Measurements from ENCODE around the gene ZNF195.
"Not testable (repeated sequence)": the region's sequence is repeated elsewhere in the genome, so short reads cannot be mapped to it uniquely, and the experiment has no call there.

Gene ZNF195

DNA sequence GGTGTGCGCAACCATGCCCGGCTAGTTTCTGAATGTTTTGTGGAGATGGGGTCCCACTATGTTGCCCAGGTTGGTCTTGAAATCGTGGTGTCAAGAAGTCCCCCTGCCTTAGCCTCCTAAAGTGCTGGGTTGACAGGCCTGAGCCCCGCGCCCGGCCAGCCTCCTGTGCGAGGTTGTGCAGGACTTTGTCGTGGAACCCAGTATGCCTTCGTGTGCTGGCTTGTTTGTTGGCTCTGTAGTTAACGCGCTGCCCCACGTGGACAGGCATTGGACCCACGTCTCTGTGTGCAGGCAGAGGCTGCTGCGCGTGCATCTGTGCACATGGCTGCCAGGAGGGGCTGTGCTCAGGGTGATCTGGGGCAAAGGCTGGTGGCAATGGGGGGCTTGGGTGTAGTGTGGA, 33.9 kb upstream of the ZNF195 start:
- TF ChIP-seq, protein P1, sequence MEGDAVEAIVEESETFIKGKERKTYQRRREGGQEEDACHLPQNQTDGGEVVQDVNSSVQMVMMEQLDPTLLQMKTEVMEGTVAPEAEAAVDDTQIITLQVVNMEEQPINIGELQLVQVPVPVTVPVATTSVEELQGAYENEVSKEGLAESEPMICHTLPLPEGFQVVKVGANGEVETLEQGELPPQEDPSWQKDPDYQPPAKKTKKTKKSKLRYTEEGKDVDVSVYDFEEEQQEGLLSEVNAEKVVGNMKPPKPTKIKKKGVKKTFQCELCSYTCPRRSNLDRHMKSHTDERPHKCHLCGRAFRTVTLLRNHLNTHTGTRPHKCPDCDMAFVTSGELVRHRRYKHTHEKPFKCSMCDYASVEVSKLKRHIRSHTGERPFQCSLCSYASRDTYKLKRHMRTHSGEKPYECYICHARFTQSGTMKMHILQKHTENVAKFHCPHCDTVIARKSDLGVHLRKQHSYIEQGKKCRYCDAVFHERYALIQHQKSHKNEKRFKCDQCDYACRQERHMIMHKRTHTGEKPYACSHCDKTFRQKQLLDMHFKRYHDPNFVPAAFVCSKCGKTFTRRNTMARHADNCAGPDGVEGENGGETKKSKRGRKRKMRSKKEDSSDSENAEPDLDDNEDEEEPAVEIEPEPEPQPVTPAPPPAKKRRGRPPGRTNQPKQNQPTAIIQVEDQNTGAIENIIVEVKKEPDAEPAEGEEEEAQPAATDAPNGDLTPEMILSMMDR (IDR thresholded peaks at IDR 0.05; ENCODE audit: control insufficient read depth, extremely low read depth, insufficient read depth): no peak
- no peak for DNase-seq (ENCODE audit: low read depth)
- H3K4me3 ChIP-seq (ENCODE audit: low read depth, low read length): no peak overlapping the region

DNA sequence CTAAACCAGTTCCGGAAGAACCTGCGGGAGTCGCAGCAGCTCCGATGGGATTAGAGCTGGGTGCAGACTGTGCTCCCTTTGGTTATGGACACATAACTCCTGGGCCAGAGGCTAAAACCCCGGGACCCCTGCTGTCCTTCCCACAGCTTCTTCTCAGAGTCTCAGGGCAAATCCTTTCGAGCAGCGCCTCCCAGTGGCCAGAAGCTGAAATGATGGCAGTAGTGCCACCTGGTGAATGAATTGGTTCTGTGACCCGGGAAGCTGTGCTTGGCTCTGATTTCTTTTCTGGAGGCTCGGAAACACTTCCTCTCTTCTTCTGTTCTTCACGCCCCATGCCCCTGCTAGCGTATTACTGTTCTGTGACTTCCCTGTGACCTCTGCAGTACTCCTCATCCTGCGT, 29.8 kb upstream of the ZNF195 start:
- DNase-seq (ENCODE audit: low read depth): peak; percentile 44

DNA sequence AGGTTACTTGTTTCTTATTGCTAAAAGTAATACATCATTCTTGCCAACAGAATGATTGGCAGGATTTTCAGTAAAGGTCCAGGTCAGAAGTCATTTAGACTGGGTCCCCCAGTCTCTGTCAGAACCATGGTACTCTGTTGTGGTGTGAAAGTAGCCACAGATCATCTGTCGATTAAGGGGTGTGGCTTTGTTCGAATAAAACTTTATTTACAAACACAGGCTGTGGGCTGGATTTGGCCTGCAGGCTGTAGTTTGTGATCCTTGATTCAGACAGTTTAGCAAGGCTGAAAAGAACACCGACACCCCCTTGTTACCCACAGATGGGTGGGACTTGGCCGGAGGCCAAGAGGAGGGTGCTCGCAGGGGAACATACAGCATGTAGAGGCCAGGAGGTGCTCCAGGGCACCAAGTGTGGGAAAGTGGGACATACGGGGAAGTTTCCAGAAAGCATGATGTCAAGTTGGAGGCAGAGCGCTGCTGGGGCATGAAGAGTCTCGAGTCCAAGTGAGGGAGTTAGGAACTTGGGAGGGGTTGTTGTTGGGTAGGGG, 29.2 kb upstream of the ZNF195 start:
- H3K4me3 ChIP-seq (ENCODE audit: low read depth, low read length); DNase-seq (ENCODE audit: low read depth): not testable (repeated sequence)

More for the DNA sequence above, 29.8 kb upstream of the ZNF195 start:
- TF ChIP-seq, protein P1 (IDR thresholded peaks at IDR 0.05; ENCODE audit: control insufficient read depth, extremely low read depth, insufficient read depth): peak; percentile 95
- H3K4me3 ChIP-seq (ENCODE audit: low read depth, low read length): not testable (repeated sequence)

DNA sequence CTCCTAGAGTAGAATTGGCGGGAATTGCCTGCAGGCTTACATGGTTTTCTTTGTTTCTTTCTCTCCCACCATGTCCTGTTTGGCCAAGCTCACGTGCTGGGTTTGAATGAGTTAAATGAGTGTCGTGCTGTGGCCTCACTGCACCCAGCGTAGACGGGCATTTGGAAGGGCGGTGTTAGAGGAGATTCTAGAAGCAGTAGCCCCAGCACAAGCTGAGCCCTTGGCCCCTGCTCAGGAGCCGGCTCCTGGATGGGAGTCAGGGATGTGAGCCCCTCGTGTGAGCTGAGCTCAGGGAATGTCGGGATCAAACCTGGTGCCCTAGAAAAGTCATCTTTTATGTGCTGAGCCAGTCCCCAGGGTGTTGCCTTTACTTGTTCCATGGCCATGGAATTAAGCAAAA, 28.0 kb upstream of the ZNF195 start:
- not testable (repeated sequence) for H3K4me3 ChIP-seq (ENCODE audit: low read depth, low read length); DNase-seq (ENCODE audit: low read depth)

DNA sequence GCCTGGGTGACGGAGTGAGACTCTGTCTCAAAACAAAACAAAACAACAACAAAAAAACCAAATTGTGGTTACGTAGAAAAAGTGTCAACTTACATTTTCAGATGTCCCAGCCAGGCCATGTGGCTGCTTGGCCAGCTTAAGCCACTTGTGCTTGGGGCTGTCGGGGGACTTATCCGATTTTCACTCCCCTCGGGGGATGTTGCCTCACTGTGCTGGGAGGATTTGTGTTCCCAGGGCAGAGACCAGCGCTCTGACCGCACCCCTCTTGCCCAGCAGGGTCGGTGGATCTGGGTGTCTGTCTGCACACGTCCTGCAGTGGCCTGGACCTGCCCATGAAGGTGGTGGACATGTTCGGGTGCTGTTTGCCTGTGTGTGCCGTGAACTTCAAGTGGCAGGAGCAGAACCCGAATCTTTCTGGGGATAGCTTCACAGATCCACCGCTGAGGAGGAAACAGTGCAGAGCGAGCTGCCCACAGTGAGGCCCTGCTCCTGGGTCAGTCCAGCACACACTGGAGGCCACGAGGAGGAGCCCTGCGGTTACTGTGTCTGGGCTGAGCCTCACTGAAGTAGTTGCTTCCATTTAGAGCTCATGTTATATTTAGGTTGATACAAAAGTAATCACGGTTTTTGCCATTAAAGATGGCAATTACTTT, 27.4 kb upstream of the ZNF195 start:
- H3K4me3 ChIP-seq (ENCODE audit: low read depth, low read length); DNase-seq (ENCODE audit: low read depth): not testable (repeated sequence)

DNA sequence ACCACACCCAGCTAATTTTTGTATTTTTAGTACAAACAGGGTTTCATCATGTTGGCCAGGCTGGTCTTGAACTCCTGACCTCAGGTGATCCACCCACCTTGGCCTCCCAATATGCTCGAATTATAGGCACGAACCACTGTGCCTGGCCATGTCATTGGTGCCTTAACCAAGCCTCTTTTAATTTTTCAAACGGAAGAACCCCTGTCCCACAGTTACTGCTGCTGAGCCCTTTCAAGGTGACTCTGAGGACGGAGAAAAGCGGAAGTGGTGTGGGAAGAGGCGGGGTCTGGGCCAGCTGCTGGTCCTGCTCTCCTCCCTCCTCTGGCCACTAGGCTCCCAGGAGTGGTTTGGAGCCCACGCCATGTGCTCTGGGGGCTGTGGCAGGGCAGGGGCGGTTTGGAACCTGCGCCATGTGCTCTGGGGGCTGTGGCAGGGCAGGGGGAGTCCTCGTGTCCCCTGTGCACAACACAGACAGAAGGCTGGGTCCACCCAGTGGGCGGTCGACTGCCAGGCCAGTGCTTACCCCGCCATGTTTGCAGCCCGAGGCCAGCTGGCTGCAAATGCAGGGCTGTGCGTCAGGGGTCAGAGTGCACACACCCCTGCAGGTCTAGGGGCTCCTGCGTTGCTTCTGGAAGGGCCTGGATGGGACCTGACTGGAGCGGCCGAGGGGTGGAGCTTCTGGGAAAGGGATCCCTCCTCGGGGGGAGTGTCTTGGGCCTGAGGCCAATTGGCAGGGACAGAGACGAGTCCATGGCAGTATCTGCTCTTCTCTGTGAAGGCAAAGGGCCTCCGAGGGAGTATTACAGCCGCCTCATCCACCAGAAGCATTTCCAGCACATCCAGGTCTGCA, 25.4 kb upstream of the ZNF195 start:
- not testable (repeated sequence) for DNase-seq (ENCODE audit: low read depth)

DNA sequence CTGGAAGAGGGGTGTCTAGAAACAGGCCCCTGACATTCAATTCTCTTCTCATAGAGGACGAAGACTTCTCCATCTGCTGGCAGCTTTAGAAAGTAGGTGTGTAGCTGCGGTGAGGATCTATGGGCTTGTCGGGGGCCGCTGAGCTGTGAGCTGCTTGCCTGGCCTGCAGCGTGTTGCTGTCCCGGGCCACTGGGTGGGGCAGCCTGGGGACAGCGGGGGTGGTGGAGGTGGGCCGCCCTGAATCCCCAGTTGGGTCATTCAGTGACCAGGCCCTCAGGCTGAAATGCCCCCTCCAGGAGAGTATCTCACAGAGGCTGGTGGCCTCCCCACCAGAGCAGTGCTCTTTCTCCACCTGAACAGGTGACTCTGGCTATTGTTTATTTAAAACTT, 23.9 kb upstream of the ZNF195 start:
- DNase-seq (ENCODE audit: low read depth); H3K4me3 ChIP-seq (ENCODE audit: low read depth, low read length): not testable (repeated sequence)

More for the DNA sequence above, 25.4 kb upstream of the ZNF195 start:
- H3K4me3 ChIP-seq (ENCODE audit: low read depth, low read length): not testable (repeated sequence)

DNA sequence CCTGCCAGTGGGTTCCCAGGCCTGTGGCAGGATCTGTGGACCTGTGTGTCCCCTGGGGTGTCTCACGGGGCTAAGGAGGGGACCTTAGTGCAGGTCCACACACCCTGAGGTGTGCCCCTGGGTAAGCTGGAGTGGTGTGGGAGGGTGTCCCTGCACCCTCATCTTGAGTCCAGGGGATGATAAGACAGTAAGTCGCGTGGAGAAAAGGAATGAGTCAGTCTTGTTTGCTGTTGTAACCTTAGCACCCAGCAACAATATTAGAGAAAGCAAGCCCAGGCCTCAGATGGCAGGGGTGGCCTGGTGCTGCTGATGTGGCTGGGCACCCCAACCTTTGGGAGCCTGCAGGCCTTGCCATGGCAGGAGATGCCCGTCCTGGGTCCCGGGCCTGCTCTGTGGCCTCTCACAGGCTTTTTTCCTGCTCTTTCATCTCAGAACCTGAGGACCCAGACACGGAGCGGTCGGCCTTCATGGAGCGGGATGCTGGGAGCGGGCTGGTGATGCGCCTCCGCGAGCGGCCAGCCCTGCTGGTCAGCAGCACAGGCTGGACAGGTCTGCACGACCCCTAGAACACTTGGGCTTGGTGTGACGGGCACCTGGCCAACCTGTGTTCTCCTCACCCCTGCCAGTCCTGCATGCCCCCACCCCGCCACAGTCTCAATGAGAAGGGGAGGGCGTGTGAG, 23.4 kb upstream of the ZNF195 start:
- DNase-seq (ENCODE audit: low read depth); H3K4me3 ChIP-seq (ENCODE audit: low read depth, low read length): not testable (repeated sequence)

DNA sequence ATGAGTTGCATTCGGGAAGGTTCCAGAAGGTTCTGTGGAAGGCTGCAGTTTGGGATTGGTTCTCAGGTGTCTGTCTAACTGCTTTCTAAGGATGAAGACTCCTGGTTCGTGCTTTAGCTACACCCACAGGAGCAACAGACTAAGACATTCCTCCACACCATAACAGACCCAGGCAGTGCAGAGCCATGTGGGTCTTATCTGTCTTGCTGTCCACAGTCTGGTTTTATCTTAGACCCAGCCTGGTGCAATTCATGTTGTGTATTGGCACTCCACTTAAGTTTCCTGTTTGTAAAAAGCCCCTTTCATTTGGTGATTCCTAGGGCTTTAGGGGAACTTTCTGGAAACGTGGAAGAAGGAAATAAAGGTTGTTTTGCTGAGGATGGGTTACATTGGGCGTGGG, 22.1 kb upstream of the ZNF195 start:
- not testable (repeated sequence) for DNase-seq (ENCODE audit: low read depth); H3K4me3 ChIP-seq (ENCODE audit: low read depth, low read length)

DNA sequence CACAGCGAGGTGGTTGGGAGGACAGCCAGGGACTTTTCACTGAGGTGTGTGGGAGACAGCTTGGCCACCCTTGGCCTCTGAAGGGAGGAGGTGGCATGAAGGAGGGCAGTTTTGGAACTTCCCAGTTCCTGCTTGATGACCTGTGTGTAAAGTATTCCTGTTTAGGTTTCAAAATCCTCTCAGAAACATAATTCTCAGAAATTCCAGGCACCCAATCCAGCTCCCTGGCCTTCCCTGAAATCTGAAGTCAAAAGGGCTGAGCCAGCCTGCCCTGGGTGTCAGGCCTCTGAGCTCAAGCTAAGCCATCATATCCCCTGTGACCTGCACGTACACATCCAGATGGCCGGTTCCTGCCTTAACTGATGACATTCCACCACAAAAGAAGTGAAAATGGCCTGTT, 19.6 kb upstream of the ZNF195 start:
- DNase-seq (ENCODE audit: low read depth): not testable (repeated sequence)

DNA sequence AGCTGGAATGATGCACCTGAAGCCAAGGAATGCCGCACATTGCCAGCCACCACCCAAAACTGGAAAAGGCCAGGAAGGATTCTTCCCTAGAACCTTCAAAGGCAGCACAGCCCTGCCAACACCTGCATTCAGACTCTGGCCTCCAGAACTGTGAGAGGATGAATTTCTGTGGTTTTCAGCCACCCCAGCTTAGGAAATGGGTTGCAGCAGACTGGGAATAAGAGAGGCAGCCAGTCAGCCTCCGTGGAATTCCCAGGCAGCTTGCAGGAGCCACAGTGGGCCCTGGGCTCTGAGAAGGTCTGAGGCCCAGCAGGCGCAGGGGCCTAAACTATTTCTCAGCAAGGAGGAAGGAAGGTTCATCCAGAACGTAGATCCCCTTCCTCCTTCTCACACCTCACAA, 19.2 kb upstream of the ZNF195 start:
- not testable (repeated sequence) for H3K4me3 ChIP-seq (ENCODE audit: low read depth, low read length); DNase-seq (ENCODE audit: low read depth)

More for the DNA sequence above, 19.6 kb upstream of the ZNF195 start:
- not testable (repeated sequence) for H3K4me3 ChIP-seq (ENCODE audit: low read depth, low read length)

DNA sequence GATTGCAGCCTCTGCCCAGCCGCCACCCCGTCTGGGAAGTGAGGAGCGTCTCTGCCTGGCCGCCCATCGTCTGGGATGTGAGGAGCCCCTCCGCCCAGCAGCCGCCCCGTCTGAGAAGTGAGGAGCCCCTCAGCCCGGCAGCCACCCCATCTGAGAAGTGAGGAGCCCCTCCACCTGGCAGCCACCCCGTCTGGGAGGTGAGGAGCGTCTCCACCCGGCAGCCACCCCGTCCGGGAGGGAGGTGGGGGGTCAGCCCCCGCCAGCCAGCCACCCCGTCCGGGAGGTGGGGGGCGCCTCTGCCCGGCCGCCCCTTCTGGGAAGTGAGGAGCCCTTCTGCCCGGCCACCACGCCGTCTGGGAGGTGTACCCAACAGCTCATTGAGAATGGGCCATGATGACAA, 18.3 kb upstream of the ZNF195 start:
- not testable (repeated sequence) for H3K4me3 ChIP-seq (ENCODE audit: low read depth, low read length); DNase-seq (ENCODE audit: low read depth)

DNA sequence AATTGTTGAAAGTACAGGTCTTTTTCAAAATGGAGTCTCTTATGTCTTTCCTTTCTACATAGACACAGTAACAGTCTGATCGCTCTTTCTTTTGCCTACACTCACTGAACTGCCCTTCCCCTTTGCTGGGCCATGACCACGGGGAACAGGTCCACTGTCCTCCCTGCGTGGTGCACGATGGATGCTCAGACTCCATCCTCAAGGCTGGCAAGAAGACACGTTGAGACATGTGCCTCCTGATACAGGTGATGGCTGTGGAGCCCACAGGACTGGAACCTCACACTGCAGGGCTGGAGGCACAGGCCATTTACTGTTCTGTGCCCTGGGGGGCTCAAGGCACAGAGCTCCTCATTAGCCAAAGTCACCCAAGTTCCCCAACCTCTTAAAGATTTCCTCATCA, 16.5 kb upstream of the ZNF195 start:
- not testable (repeated sequence) for DNase-seq (ENCODE audit: low read depth); H3K4me3 ChIP-seq (ENCODE audit: low read depth, low read length)

DNA sequence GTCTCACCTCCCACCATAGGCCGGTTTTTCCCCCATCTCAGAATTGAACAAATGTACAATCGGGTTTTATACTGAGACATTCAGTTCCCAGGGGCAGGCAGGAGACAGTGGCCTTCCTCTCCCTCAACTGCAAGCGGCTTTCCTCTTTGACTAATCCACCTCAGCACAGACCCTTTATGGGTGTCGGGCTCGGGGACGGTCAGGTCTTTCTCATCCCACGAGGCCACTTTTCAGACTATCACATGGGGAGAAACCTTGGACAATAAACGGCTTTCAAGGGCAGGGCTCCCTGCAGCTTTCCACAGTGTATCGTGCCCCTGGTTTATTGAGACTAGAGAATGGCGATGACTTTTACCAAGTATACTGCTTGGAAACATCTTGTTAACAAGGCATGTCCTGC, 16.0 kb upstream of the ZNF195 start:
- DNase-seq (ENCODE audit: low read depth); H3K4me3 ChIP-seq (ENCODE audit: low read depth, low read length): not testable (repeated sequence)

DNA sequence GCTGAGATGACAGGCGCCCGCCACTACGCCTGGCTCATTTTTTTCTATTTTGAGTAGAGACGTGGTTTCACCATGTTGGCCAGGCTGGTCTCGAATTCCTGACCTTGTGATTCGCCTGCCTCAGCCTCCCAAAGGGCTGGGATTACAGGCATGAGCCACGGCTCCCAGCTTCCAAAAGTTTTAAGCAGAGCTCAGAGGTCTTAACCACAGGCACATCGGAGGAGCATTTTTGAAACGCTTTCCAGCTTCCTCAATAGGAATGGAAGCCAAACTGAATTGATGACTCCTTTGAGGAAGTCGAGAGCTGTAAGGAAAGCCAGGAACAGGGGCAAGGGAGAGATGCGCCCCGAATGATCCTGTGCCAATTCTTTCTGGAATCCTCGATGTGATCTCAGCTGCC, 14.5 kb upstream of the ZNF195 start:
- not testable (repeated sequence) for H3K4me3 ChIP-seq (ENCODE audit: low read depth, low read length); DNase-seq (ENCODE audit: low read depth)
